GM06990 (cell line): ENCODE measurements around the gene EPM2A.
"Not testable (repeated sequence)": the region's sequence is repeated elsewhere in the genome, so short reads cannot be mapped to it uniquely, and the experiment has no call there.

Experiments used
- DNase-seq: peaks from one replicate; pipeline ENCODE4 v3.0.0-alpha.2; 2011; ENCODE audit not compliant: insufficient read length; ENCODE audit errors: extremely low read depth
- H3K27me3 ChIP-seq: replicated peaks from 2 replicates; pipeline ENCODE4 v1.6.0; 2011; ENCODE audit warnings: low read length; ENCODE audit not compliant: control insufficient read depth, insufficient read depth
- H3K36me3 ChIP-seq: 2 replicates; pipeline ENCODE4 v1.5.1; 2011; ENCODE audit warnings: low read length; ENCODE audit not compliant: control insufficient read depth, insufficient read depth
- H3K4me3 ChIP-seq: replicated peaks from 2 replicates; pipeline ENCODE4 v1.5.1; 2011; ENCODE audit warnings: low read depth, mild to moderate bottlenecking, control low read depth, low read length
- TF ChIP-seq, protein P1 (sequence below): IDR thresholded peaks from 2 replicates; pipeline ENCODE4 v1.5.1; 2011; ENCODE audit warnings: low read length, control low read depth, mild to moderate bottlenecking, inconsistent platforms; ENCODE audit not compliant: insufficient read depth, poor library complexity, severe bottlenecking

Gene EPM2A

DNA sequence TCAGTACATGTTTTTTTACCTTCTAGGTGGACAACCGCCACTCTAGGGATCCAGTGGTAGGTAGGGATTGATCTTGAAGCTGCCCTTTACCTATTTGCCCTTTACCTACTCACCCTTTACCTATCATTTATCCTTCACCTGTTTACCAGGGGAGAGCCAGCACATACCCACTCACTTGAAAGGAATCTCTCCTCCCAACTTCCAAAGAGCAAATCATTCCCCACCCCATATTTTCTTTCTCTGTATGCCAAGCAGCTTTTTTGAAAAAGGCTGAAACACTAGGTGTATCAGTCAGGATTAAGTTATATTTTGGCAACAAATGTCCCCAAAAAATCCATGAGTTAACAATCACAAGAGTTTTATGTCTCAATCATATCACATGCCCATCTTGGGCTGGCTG, 10.5 kb upstream of the EPM2A start:
- Histone ChIP-seq H3K27me3 (no peaks in the 10 kb centered on the region), H3K36me3 (no peaks in the 10 kb centered on the region), H3K4me3 (no peak overlapping the region)
- DNase-seq, result no peak
- TF ChIP-seq, protein P1, sequence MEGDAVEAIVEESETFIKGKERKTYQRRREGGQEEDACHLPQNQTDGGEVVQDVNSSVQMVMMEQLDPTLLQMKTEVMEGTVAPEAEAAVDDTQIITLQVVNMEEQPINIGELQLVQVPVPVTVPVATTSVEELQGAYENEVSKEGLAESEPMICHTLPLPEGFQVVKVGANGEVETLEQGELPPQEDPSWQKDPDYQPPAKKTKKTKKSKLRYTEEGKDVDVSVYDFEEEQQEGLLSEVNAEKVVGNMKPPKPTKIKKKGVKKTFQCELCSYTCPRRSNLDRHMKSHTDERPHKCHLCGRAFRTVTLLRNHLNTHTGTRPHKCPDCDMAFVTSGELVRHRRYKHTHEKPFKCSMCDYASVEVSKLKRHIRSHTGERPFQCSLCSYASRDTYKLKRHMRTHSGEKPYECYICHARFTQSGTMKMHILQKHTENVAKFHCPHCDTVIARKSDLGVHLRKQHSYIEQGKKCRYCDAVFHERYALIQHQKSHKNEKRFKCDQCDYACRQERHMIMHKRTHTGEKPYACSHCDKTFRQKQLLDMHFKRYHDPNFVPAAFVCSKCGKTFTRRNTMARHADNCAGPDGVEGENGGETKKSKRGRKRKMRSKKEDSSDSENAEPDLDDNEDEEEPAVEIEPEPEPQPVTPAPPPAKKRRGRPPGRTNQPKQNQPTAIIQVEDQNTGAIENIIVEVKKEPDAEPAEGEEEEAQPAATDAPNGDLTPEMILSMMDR, result no peak

DNA sequence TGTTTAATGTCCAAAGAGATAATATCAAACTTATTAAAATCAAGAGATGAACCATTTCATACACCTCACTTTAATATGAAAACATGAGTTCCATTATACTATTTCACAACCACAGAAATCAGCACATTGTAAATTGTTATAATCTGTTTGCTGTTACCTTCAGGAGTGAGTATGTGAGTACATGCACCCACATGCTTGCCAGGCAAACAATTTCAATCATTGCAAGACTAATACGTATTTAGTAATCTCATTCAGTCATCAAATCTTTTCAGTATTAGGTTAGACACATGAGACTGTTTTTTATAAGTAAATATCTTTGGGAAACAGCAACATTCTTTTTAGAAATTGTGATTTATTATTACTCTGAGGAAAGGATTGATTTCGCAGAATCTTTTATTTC, 9.3 kb upstream of the EPM2A start:
- Histone ChIP-seq H3K27me3 (no peaks in the 10 kb centered on the region), H3K36me3 (no peaks in the 10 kb centered on the region), H3K4me3 (no peak overlapping the region)
- TF ChIP-seq, protein P1, result no peak
- no peak for DNase-seq

DNA sequence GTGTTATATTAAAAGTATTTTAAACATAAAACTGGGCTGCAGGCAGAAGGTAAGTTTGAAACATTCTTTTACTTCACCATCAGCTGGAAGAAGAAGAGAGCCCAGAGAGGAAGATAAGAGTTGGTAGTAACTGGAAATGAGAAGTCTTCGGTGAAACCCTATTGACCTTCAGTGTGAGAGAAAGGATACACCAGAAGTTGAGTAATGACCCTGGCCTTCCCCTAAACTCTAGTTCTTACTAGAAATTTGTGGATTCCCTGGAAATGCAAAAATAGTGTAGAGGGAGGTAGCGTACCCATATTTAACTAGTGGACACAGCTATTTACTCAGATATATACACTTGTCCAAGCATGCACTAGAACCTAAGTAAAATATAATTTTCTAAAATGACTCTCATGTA, 8.0 kb upstream of the EPM2A start:
- Histone ChIP-seq H3K4me3 (no peak overlapping the region), H3K27me3 (no peaks in the 10 kb centered on the region), H3K36me3 (no peaks in the 10 kb centered on the region)
- TF ChIP-seq, protein P1, result no peak
- DNase-seq, result no peak

- DNase-seq, H3K27me3 ChIP-seq, H3K4me3 ChIP-seq, H3K36me3 ChIP-seq: not testable (repeated sequence)
Observed at GRCh38 chr6:145742472-145742871, 7.2 kb upstream of the EPM2A start.

- not testable (repeated sequence) for H3K4me3 ChIP-seq, H3K36me3 ChIP-seq, DNase-seq, H3K27me3 ChIP-seq
Observed at GRCh38 chr6:145739685-145740084, 4.4 kb upstream of the EPM2A start.

DNA sequence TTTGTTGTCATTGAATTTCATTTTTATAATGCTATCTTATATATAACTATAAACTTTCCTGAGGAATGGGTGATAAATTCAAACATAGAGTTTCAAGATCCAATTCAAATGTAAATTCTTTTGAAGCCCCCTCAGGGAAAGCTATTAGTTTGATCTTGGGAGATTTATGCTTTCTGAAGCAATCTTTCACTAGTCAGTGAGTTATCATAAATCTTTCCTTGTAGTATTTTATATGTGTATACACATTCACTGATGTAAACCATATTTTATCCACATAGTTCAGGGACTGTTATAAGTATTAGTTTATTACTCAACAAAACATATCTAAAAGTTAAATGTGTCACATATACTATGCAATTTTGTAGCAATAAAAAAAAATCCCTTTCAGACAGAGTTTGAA, 2.9 kb upstream of the EPM2A start:
- DNase-seq, result no peak
- no peak overlapping the region for H3K4me3 ChIP-seq
- TF ChIP-seq, protein P1, result no peak
- no peaks in the 10 kb centered on the region for H3K27me3 ChIP-seq
- H3K36me3 ChIP-seq, result no peaks in the 10 kb centered on the region

DNA sequence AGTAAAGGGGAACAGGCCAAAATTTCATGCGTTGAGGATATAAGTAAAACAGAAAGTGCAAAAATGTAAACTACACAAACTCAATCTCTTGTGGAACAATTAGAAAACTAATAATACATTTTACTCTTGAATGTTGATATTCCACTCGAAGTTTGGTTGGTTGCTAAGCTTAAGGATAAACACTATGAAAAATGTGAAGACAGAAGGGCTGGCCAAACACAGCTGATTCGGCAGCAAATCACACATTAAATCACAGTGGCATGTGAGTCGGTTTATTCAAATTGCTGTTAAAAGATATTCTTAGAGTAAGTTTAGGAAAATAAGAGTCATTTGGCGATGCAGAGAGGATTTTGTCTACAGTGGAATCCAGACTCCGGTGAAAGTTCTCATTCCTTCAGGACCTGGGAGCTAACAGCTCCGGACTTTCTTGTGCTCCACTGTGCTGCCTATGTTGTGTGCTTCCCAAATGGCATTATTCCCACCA, 1.4 kb upstream of the EPM2A start:
- Histone ChIP-seq H3K27me3 (no peaks in the 10 kb centered on the region), H3K36me3 (no peaks in the 10 kb centered on the region), H3K4me3 (peak overlapping the region; percentile 88; the same call in 1 of the 2 replicates)
- DNase-seq, result no peak
- TF ChIP-seq, protein P1, result no peak
